Upper lobe of right lung (tissue), 1 donor: ENCODE data around the gene RSRC1. TPM values are rescaled to one million over a fixed set of nuclear protein-coding genes. Genes with fewer than 3 reads are reported as not detected.

Source experiments
- ATAC-seq: fragments of 200-7000 bp; cut with Tn5 transposase; one replicate; pipeline ENCODE4 v1.9.1; 2020; ENCODE audit warnings: mild to moderate bottlenecking, moderate library complexity
- DNase-seq: peaks from one replicate; pipeline ENCODE4 v3.0.0-alpha.2; 2020
- H3K27ac ChIP-seq: fragments of 200-600 bp; one replicate; pipeline ENCODE4 v1.8.0; 2022
- H3K27me3 ChIP-seq: fragments of 200-600 bp; one replicate; pipeline ENCODE4 v1.8.0; 2022; ENCODE audit warnings: mild to moderate bottlenecking
- H3K36me3 ChIP-seq: fragments of 200-600 bp; one replicate; pipeline ENCODE4 v1.8.0; 2022
- H3K4me1 ChIP-seq: fragments of 200-600 bp; one replicate; pipeline ENCODE4 v1.8.0; 2022
- H3K4me3 ChIP-seq: fragments of 200-600 bp; one replicate; pipeline ENCODE4 v1.8.0; 2022; ENCODE audit warnings: mild to moderate bottlenecking
- H3K9me3 ChIP-seq: fragments of 200-600 bp; one replicate; pipeline ENCODE4 v1.8.0; 2022
- intact Hi-C: fragments of 100-400 bp; cut with DNase I; formaldehyde crosslinking; loops from one replicate; pipeline ENCODE4 v1.11.0; 2022
- total RNA-seq: library from RNA; stranded (reverse); fragmentation: NEBNext Ultra II Directional; extraction: Animal tissue kit (Norgen Biotek cat#: 25700); gene quantifications from one replicate; pipeline ENCODE4 v1.2.1, GENCODE V29; 2021
- TF ChIP-seq, protein P1 (sequence below): fragments of 200-600 bp; IDR thresholded peaks from one replicate; pipeline ENCODE4 v1.8.0; 2022; ENCODE audit warnings: antibody characterized with exemption
- donor health status: DM: no; HTN: yes; CAD: no; lungs with severe emphysema.

The RSRC1 gene
- total RNA-seq, 1 donor from 2014 or later: 28.1 TPM

DNA sequence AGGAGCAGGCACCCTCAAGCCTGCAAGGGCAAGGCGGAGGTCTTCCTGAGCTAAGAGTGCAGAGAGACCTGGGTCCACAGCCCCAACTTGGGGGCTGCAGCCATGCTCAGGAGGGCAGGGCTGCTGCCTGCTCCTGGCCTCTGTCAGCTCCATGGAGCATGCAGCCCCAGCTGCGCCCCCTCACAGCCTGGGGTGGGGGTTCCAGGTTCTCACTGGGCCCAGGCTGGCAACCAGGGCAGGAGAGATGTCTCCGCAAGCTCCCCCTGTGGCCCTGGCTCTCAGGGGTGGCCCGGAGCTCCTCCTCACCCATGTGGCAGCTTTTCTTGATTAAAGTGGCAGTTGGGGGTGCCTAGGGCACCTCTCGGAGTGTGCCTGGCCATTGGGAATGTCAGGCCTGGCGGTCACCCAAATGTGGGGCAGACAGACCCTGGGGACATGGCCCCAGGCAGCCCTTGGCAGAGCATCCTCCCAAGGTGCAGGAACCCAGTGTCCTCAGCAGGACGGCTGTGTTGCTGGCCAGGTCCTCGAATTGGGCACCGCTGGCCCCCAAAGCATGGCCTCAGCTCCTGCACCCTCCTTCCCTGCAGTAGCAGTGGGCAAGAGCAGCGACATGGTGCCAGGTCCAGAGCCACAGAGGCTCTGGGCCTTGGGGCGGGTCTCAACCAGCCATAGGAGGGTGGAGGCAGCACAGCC is 251.0 kb downstream of the RSRC1 start:
- Histone ChIP-seq H3K9me3 (no peaks in the 10 kb centered on the region), H3K36me3 (no peaks in the 10 kb centered on the region), H3K27ac (no peak overlapping the region), H3K4me3 (no peak overlapping the region), H3K4me1 (no peaks in the 10 kb centered on the region), H3K27me3 (no peaks in the 10 kb centered on the region)
- DNase-seq (no peak), ATAC-seq (peak; percentile 32)
- intact Hi-C loops: no loop called here
- TF ChIP-seq, protein P1, sequence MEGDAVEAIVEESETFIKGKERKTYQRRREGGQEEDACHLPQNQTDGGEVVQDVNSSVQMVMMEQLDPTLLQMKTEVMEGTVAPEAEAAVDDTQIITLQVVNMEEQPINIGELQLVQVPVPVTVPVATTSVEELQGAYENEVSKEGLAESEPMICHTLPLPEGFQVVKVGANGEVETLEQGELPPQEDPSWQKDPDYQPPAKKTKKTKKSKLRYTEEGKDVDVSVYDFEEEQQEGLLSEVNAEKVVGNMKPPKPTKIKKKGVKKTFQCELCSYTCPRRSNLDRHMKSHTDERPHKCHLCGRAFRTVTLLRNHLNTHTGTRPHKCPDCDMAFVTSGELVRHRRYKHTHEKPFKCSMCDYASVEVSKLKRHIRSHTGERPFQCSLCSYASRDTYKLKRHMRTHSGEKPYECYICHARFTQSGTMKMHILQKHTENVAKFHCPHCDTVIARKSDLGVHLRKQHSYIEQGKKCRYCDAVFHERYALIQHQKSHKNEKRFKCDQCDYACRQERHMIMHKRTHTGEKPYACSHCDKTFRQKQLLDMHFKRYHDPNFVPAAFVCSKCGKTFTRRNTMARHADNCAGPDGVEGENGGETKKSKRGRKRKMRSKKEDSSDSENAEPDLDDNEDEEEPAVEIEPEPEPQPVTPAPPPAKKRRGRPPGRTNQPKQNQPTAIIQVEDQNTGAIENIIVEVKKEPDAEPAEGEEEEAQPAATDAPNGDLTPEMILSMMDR: no peak

DNA sequence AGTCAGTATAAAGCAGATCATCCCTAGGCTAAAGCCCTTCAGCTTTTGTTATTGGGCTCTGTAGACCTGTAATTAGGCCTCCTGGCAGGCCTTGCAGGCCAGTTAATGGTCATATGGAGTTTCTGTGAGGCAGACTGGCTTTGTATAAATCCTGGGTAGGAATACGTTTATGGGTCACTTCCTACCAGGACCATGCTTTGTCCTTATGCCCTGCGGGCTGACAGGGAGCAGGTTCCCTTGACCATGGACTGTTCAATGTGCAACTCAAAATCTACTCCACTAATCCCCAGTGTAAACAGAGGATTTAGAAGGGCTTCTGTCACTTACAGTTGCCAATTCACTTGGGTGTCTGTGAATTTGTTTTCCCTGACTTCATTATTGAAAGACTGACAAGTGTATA is 258.4 kb downstream of the RSRC1 start:
- intact Hi-C loops: no loop called here
- no peaks in the 10 kb centered on the region for H3K27me3 ChIP-seq
- TF ChIP-seq, protein P1: no peak
- ATAC-seq (no peak), DNase-seq (no peak)
- no peaks in the 10 kb centered on the region for H3K9me3 ChIP-seq
- no peak overlapping the region for H3K27ac ChIP-seq
- no peaks in the 10 kb centered on the region for H3K4me1 ChIP-seq
- H3K36me3 ChIP-seq: no peaks in the 10 kb centered on the region
- no peak overlapping the region for H3K4me3 ChIP-seq

DNA sequence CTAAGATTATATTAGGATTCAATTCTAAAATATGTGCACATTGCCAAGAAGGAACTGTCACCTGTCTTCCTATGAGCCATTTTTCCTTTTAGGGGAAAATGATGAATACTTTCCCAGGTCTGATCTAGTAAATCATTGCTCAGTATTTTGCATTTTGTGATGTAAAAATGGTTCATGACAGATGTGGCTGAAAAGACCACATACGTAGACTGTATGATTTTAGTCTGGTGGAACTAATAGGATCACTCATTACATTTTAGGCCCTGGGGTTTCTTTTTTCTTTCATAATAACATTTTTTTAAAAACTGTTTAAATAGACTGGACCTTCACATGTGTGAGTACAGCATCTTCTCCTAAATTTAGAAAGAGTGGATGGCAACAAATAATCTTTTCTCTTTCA is 259.4 kb downstream of the RSRC1 start:
- DNase-seq (no peak), ATAC-seq (no peak)
- Histone ChIP-seq H3K9me3 (no peaks in the 10 kb centered on the region), H3K27ac (no peak overlapping the region), H3K4me1 (no peaks in the 10 kb centered on the region), H3K4me3 (no peak overlapping the region), H3K36me3 (no peaks in the 10 kb centered on the region), H3K27me3 (no peaks in the 10 kb centered on the region)
- TF ChIP-seq, protein P1: no peak
- intact Hi-C loops: no loop called here

DNA sequence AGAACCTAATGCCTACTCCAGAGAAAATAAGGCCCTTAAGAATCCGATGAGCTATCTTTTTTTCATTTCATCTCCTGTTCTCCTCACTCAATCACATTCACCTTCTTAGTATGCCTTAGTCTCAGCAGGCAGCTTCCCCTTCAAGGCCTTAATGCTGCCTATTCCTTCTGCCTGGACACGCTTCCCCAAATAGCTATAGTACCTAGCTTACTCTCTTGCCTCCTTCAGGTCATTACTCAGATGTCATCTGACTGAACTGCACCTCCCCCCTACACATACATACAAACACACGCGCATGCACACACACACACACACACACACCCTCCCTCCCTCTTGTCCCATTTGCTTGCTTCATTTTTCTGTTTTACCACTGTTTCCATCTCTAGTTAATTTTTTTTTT is 269.6 kb downstream of the RSRC1 start:
- intact Hi-C loops: no loop called here
- Histone ChIP-seq H3K9me3 (no peaks in the 10 kb centered on the region), H3K27ac (no peak overlapping the region), H3K27me3 (no peaks in the 10 kb centered on the region), H3K36me3 (no peaks in the 10 kb centered on the region), H3K4me3 (no peak overlapping the region), H3K4me1 (no peaks in the 10 kb centered on the region)
- ATAC-seq (no peak), DNase-seq (no peak)
- TF ChIP-seq, protein P1: no peak

DNA sequence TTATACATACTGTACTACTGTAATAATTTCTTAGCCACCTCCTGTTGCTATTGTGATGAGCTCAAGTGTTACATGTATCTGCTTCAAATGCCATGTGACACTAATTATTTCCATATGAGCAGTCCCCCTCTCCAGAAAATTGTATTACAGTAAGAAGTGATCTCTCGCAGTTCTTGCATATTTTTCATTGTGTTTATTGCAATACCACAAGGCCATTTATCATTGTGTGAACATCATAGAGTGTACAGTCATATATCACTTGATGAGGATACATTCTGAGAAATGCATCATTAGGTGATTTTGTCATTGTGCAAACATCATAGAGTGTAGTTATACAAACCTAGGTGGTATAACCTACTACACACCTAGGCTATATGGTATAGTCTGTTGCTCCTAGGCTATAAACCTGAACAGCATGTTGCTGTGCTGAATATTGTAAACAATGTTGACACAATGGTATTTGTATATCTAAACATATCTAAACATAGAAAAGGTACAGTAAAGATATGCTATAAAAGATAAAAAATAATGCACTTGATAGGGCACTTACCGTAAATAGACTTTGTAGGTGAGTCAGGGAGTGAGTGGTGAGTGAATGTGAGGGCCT is 271.5 kb downstream of the RSRC1 start:
- Histone ChIP-seq H3K9me3 (no peaks in the 10 kb centered on the region), H3K27me3 (no peaks in the 10 kb centered on the region), H3K27ac (no peak overlapping the region), H3K4me1 (no peaks in the 10 kb centered on the region), H3K36me3 (no peaks in the 10 kb centered on the region), H3K4me3 (no peak overlapping the region)
- DNase-seq: no peak
- ATAC-seq: no peak
- intact Hi-C loops: no loop called here
- TF ChIP-seq, protein P1: no peak
